Immature natural killer cell (primary cell): ENCODE data around the gene TRIM5. TPM values are rescaled to one million over a fixed set of nuclear protein-coding genes. Genes with fewer than 3 reads are reported as not detected.
A peak's percentile ranks its signal among the peaks of the same experiment; 100 is the strongest.
"Not testable (repeated sequence)": the region's sequence is repeated elsewhere in the genome, so short reads cannot be mapped to it uniquely, and the experiment has no call there.

ENCODE experiments used
- DNase-seq, 3 donors: peaks; one replicate each; pipeline ENCODE4 v3.0.0; 2022; ENCODE audit warnings: mixed read lengths in 1 of 3
- H3K27ac Mint-ChIP-seq, 6 donors: one replicate each; pipeline ENCODE4 v1.8.0; 2020; ENCODE audit warnings: mixed read lengths in 6 of 6, mild to moderate bottlenecking in 5 of 6, inconsistent platforms in 4 of 6, moderate library complexity in 3 of 6
- H3K27me3 Mint-ChIP-seq, 3 donors: one replicate each; pipeline ENCODE4 v1.8.0; 2020 to 2021; ENCODE audit warnings: low read depth in 3 of 3, mild to moderate bottlenecking in 3 of 3, mixed read lengths in 3 of 3, moderate library complexity in 3 of 3, inconsistent platforms in 1 of 3
- H3K36me3 Mint-ChIP-seq, 3 donors: one replicate each; pipeline ENCODE4 v1.8.0; 2020; ENCODE audit warnings: mixed read lengths in 3 of 3, inconsistent platforms in 2 of 3, mild to moderate bottlenecking in 2 of 3
- H3K4me1 Mint-ChIP-seq, 2 donors: one replicate each; pipeline ENCODE4 v1.8.0; 2020; ENCODE audit warnings: inconsistent platforms in 2 of 2, mild to moderate bottlenecking in 2 of 2, mixed read lengths in 2 of 2, moderate library complexity in 1 of 2
- H3K4me3 Mint-ChIP-seq, 5 donors: one replicate each; pipeline ENCODE4 v1.8.0; 2020; ENCODE audit warnings: mild to moderate bottlenecking in 5 of 5, mixed read lengths in 5 of 5, inconsistent platforms in 3 of 5, moderate library complexity in 3 of 5
- H3K9me3 Mint-ChIP-seq, 6 donors: one replicate each; pipeline ENCODE4 v1.8.0; 2020; ENCODE audit warnings: mild to moderate bottlenecking in 6 of 6, mixed read lengths in 6 of 6, inconsistent platforms in 4 of 6, moderate library complexity in 3 of 6
- polyA plus RNA-seq, 3 donors: library from polyadenylated mRNA; unstranded; fragments of 300-500 nt; fragmentation: Illumina TruSeq; gene quantifications; one replicate each; pipeline ENCODE4 v1.2.3, GENCODE V29; 2021

Gene TRIM5
- polyA plus RNA-seq, 3 donors from 2014 or later, result 8.9 to 19.8 (median 14.6) TPM

DNA sequence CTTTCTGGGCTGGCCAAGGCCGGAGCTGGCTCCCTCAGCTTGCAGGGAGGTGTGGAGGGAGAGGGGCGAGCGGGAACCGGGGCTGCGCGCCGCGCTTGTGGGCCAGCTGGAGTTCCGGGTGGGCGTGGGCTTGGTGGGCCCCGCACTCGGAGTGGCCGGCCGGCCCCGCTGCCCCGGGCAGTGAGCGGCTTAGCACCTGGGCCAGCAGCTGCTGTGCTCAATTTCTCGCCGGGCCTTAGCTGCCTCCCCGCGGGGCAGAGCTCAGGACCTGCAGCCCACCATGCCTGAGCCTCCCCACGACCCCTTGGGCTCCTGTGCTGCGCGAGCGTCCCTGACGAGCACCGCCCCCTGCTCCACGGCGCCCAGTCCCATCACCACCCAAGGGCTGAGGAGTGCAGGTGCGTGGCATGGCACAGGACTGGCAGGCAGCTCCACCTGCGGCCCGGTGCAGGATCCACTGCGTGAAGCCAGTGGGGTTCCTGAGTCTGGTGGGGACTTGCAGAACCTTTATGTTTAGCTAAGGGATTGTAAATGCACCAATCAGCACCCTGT is 1.9 kb downstream of the TRIM5 start:
- peaks cover 30 to 73% of the 10 kb centered on the region in 2 donors for H3K4me1 Mint-ChIP-seq
- H3K4me3 Mint-ChIP-seq, result peak overlapping the region in 4 of 5 donors; percentile 96 to 99 (median 99)
- peak overlapping the region in 3 of 6 donors; percentile 98 to 100 (median 98) for H3K27ac Mint-ChIP-seq
- H3K36me3 Mint-ChIP-seq, result peaks cover 21 to 25% (median 22%) of the 10 kb centered on the region in 3 donors
- peaks cover 6 to 12% (median 10%) of the 10 kb centered on the region in 3 donors for H3K27me3 Mint-ChIP-seq
- DNase-seq, H3K9me3 Mint-ChIP-seq: not testable (repeated sequence)

DNA sequence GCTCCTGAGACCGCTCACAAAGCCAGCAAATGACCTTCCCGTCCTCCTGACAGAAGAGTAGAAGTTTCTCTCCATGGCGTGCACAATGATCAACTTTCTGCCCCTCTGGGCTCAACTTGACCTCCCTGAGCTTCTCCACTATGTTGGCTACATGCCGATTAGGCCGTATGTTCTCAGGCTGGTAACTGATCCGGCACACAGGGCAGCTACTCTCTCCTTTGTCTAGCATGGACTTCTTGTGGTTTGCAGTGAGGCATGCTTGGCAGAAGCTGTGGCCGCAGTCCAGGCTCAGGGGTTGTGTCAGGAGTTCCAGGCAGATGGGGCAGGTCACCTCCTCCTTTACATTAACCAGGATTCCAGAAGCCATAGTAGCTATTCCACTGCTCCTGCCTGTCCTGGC is 5.1 kb downstream of the TRIM5 start:
- no peak for DNase-seq
- Mint-ChIP-seq H3K4me3 (no peak overlapping the region), H3K36me3 (peaks cover 28 to 35% (median 28%) of the 10 kb centered on the region in 3 donors), H3K4me1 (peaks cover 20 to 61% of the 10 kb centered on the region in 2 donors), H3K27me3 (peaks cover 1 to 8% (median 7%) of the 10 kb centered on the region in 3 donors), H3K9me3 (no peaks in the 10 kb centered on the region), H3K27ac (no peak overlapping the region)

DNA sequence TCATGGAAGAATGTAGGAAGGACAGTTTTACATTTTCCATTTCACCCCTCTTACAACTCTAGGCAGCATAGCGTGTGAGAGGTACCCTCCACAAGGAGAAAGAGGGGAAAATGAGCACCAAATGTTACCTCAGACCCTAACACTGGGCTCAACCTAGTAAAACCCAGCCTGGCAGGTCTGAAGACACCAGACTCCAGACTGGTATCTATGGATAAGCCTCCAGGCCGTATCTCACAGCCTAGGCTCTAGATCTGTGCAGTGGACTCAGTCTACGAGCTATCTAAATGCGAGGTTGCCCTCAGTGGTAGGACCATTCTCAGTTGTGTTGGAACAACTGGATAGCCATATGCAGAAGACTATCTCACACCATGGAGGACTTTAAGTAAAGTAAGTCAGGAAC is 10.5 kb downstream of the TRIM5 start:
- DNase-seq, result no peak
- Mint-ChIP-seq H3K9me3 (peaks cover 0 to 3% (median 0%) of the 10 kb centered on the region in 6 donors), H3K27ac (peak overlapping the region in 2 of 6 donors; percentile 28 to 36), H3K36me3 (peaks cover 24 to 47% (median 30%) of the 10 kb centered on the region in 3 donors), H3K4me3 (no peak overlapping the region), H3K27me3 (no peaks in the 10 kb centered on the region), H3K4me1 (peaks cover 8 to 45% of the 10 kb centered on the region in 2 donors)

DNA sequence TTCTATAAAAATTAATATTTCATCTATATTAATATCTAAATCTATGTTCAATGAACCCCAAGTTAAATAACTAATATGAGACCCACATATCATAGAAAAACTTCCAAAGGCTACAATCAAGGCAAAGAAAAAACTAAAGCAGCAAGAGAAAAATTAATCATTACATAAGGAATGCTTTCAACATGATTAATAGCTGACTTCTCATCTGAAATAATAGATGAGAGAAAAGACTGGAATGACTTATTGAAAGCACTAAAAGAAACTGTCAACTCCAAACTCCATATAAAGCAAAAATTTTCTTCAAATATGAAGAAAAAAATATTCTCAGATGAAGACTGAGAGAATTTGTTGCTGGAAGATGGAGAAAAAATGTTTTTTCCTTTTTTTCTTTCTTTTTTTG is 13.0 kb downstream of the TRIM5 start:
- Mint-ChIP-seq H3K9me3 (peaks cover 0 to 3% (median 0%) of the 10 kb centered on the region in 6 donors), H3K27me3 (no peaks in the 10 kb centered on the region), H3K4me3 (no peak overlapping the region), H3K36me3 (peaks cover 13 to 40% (median 21%) of the 10 kb centered on the region in 3 donors), H3K27ac (peak overlapping the region in 1 of 6 donors; percentile 50), H3K4me1 (peaks cover 8 to 29% of the 10 kb centered on the region in 2 donors)
- DNase-seq, result no peak

DNA sequence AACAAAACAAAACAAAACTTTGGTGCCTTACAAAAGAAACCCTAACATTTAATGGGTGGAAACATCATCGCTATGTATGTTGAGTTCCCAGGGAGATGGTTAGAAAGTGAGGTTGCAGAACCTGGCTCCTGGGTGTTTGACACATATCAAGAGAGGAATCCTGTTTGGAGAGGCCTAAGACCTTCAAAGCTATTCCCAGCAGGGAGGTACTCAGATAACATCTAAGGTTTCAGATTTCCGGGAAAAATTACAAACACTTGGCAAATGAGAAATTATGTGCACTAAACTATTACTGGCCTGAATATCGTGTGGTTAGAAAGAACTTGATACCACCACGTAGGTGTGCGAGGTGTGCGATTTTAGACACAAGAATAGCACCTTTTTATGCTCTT is 18.5 kb downstream of the TRIM5 start:
- H3K27me3 Mint-ChIP-seq, result no peaks in the 10 kb centered on the region
- H3K36me3 Mint-ChIP-seq, result peaks cover 16 to 56% (median 32%) of the 10 kb centered on the region in 3 donors
- no peak overlapping the region for H3K4me3 Mint-ChIP-seq
- peaks cover 0 to 1% (median 0%) of the 10 kb centered on the region in 6 donors for H3K9me3 Mint-ChIP-seq
- H3K4me1 Mint-ChIP-seq, result no peaks in the 10 kb centered on the region
- no peak for DNase-seq
- no peak overlapping the region for H3K27ac Mint-ChIP-seq

DNA sequence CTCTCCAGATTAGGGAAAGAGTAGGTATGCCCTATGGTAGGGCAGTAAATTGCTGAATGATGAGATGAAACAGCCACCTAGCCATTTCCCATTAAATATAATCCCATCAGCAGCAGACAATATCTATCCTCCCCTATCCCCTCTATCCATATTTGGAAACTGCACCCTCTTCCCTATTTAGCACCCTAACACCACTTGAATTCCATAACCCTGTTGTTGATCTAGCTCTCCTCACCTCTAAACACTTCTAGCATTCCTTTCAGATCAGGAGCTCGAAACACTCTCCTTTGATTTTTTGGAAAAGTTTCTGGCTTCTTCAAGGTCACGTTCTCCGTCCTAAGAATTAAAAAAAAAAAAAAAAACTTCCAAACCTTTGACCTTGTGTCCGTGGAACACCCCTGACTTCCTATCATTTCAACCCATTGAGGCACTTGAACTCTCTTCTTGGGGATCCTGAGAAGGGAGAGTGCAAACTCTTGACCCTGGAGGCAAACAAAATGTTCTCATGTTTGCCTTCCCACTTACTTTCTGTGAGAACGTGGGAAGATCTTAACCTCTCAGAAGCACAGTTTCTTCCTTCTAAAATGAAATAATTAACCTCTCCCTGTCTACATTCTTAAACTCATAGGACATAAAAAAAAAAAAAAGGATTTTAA is 19.0 kb downstream of the TRIM5 start:
- H3K36me3 Mint-ChIP-seq, result peaks cover 16 to 56% (median 29%) of the 10 kb centered on the region in 3 donors
- H3K27me3 Mint-ChIP-seq, result no peaks in the 10 kb centered on the region
- peaks cover 0 to 1% (median 0%) of the 10 kb centered on the region in 6 donors for H3K9me3 Mint-ChIP-seq
- DNase-seq, result no peak
- H3K27ac Mint-ChIP-seq, result peak overlapping the region in 1 of 6 donors; percentile 62
- no peaks in the 10 kb centered on the region for H3K4me1 Mint-ChIP-seq
- no peak overlapping the region for H3K4me3 Mint-ChIP-seq

DNA sequence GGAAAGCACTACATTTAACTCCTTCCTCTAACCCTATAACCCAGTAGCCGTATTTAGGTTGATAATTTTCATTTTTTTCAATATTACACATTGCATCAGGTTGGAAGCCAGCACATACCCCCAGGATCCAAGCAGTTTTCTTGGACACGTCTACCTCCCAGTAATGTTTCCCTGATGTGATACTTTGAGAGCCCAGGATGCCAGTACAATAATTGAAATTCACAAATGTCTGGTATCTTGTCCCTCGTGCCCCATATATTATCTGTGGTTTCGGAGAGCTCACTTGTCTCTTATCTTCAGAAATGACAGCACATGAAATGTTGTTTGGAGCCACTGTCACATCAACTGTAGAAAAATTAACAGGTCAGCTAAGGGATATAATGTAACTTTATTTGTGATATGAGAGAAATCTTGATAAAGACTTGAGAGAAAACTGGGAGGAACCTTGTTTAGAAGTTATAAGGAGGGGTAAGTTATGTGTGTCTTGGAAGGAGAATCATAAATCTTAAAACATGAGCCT is 19.8 kb downstream of the TRIM5 start:
- H3K27me3 Mint-ChIP-seq, result no peaks in the 10 kb centered on the region
- no peak overlapping the region for H3K27ac Mint-ChIP-seq
- H3K4me1 Mint-ChIP-seq, result no peaks in the 10 kb centered on the region
- H3K9me3 Mint-ChIP-seq, result peaks cover 0 to 1% (median 0%) of the 10 kb centered on the region in 6 donors
- peaks cover 16 to 50% (median 29%) of the 10 kb centered on the region in 3 donors for H3K36me3 Mint-ChIP-seq
- H3K4me3 Mint-ChIP-seq, result no peak overlapping the region
- no peak for DNase-seq

DNA sequence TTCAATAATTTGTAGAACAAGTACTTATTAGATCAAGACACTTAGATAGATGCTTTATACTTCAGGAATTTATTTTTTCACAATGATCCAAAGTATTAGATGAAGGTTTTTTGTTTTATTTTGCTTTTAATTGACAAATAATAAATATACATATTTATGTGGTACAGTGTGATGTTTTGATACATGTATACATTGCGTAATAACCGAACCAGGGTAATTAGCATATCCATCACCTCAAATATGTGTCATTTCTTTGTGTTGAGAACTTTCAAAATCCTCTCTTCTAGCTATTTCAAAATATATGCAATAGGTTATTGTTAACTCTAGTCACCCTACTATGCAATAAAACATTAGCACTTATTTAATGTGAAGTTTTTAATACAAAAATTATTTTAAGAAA is 21.4 kb downstream of the TRIM5 start:
- no peaks in the 10 kb centered on the region for H3K4me1 Mint-ChIP-seq
- peaks cover 13 to 43% (median 26%) of the 10 kb centered on the region in 3 donors for H3K36me3 Mint-ChIP-seq
- peaks cover 0 to 1% (median 0%) of the 10 kb centered on the region in 6 donors for H3K9me3 Mint-ChIP-seq
- no peak for DNase-seq
- no peak overlapping the region for H3K27ac Mint-ChIP-seq
- no peaks in the 10 kb centered on the region for H3K27me3 Mint-ChIP-seq
- no peak overlapping the region for H3K4me3 Mint-ChIP-seq

DNA sequence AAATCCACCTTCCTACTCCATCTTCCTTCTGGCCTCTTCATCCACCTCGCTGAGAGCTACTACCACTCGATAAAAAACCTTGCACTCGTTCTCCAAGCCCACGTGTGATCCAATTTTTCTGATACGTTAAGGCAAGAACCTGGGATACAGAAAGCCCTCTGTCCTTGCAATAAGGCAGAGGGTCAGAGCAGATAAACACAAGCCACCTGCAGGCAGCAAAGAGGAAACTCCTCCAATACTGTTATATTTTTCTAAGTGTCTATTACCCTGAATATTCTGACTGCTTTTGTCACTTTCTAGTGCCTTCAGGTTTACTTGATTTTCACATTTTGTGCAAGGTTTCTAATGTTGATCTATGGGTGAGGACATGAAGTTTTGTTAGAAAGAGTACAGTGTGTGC is 26.6 kb downstream of the TRIM5 start:
- peaks cover 6 to 25% (median 11%) of the 10 kb centered on the region in 3 donors for H3K36me3 Mint-ChIP-seq
- no peaks in the 10 kb centered on the region for H3K4me1 Mint-ChIP-seq
- H3K27ac Mint-ChIP-seq, result no peak overlapping the region
- no peaks in the 10 kb centered on the region for H3K9me3 Mint-ChIP-seq
- DNase-seq, result no peak
- H3K4me3 Mint-ChIP-seq, result no peak overlapping the region
- no peaks in the 10 kb centered on the region for H3K27me3 Mint-ChIP-seq

DNA sequence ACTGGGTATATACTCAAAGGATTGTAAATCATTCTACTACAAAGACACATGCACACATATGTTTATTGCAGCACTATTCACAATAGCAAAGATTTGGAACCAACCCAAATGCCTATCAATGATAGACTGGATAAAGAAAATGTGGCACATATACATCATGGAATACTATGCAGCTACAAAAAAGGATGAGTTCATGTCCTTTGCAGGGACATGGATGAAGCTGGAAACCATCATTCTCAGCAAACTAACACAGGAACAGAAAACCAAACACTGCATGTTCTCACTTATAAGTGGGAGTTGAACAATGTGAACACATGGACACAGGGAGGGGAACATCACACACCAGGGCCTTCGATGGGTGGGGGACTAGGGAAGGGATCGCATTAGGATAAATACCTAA is 27.9 kb downstream of the TRIM5 start:
- not testable (repeated sequence) for H3K4me1 Mint-ChIP-seq, H3K27ac Mint-ChIP-seq, DNase-seq, H3K4me3 Mint-ChIP-seq, H3K27me3 Mint-ChIP-seq, H3K9me3 Mint-ChIP-seq
- peaks cover 9 to 23% (median 14%) of the 10 kb centered on the region in 3 donors for H3K36me3 Mint-ChIP-seq

DNA sequence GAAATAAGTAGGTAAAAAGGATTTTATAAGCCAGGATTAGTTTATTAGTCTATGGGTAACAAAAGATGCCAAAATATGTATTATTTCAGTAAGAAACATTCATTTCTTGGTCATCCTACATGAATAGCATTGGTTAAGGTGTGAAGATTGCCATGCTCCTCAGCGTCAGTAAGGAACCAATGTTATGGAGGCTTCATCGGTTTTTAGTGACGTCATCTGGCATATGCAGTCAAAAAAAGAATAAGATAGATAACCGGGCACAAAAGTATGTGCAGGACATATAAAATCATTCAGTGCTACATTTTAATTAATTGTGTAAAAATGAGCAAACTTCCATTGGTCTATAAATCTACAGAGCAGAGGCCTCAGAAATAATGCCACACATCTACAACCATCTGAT is 29.4 kb downstream of the TRIM5 start:
- Mint-ChIP-seq H3K9me3 (no peaks in the 10 kb centered on the region), H3K27me3 (no peaks in the 10 kb centered on the region), H3K4me1 (no peaks in the 10 kb centered on the region), H3K4me3 (no peak overlapping the region), H3K27ac (no peak overlapping the region), H3K36me3 (peaks cover 9 to 16% (median 14%) of the 10 kb centered on the region in 3 donors)
- no peak for DNase-seq

DNA sequence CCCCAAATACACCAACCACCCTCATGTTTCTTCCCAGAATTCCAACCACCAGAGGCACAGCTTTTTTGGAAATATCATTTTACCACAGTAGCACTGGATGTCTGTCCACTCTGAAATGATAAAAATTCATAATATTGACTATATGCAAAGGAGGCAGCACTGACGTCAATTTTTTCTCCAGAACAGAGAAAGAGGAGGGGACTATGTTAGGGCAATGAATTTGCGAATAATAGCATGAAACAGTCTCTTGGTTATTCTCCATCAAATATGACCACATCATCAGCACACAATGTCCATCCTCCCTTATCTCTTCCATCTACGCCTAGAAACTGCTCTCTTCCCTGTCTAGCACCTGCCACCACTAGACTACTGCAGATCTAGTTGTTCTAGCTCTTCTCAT is 38.7 kb downstream of the TRIM5 start:
- no peak for DNase-seq
- no peak overlapping the region for H3K27ac Mint-ChIP-seq

DNA sequence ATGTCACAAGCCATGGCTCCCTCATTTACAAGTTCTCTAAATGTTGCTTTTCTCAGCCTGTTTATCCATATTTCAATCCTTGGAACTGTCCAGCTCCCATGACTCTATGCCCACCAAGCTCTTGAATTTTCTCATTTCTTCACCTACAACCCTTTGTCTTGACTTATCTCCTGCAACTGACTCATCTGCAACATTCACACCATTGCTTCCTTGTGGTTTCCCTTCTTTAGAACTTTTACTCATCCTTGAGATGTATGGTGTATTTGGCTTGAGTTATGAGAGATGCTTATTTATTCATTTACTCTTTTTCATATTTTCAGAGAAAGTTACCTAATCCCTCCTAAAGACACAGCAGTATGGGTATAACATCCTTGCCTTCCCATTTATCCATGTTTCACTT is 41.3 kb downstream of the TRIM5 start:
- Mint-ChIP-seq H3K36me3 (peaks cover 35 to 59% (median 40%) of the 10 kb centered on the region in 3 donors), H3K4me1 (peaks cover 0 to 3% of the 10 kb centered on the region in 2 donors), H3K27ac (peak overlapping the region in 1 of 6 donors; percentile 30), H3K27me3 (peaks cover 0 to 1% (median 0%) of the 10 kb centered on the region in 3 donors), H3K9me3 (no peaks in the 10 kb centered on the region), H3K4me3 (no peak overlapping the region)
- DNase-seq, result no peak

More for the DNA sequence above, 38.7 kb downstream of the TRIM5 start:
- H3K27me3 Mint-ChIP-seq, result peaks cover 0 to 1% (median 0%) of the 10 kb centered on the region in 3 donors
- no peaks in the 10 kb centered on the region for H3K9me3 Mint-ChIP-seq
- peaks cover 19 to 39% (median 21%) of the 10 kb centered on the region in 3 donors for H3K36me3 Mint-ChIP-seq
- H3K4me1 Mint-ChIP-seq, result peaks cover 0 to 3% of the 10 kb centered on the region in 2 donors
- no peak overlapping the region for H3K4me3 Mint-ChIP-seq

DNA sequence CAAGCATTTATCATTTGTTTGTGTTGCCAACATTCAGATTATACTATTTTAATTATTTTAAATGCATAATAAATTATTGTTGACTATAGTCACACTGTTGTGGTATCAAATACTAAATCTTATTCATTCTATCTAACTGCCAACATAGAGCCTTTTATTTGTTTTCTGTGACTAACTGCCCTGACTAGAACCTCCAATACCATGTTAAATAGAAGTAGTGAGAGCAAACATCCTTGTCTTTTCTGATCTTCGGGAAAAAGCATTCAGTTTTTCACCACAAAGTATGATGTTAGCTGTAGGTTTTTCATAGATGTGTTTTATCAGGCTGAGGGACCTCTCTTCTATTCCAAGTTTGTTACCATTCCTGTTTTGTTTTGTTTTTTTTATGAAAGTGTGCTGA is 44.9 kb downstream of the TRIM5 start:
- peaks cover 0 to 1% (median 0%) of the 10 kb centered on the region in 3 donors for H3K27me3 Mint-ChIP-seq
- H3K4me1 Mint-ChIP-seq, result peaks cover 0 to 3% of the 10 kb centered on the region in 2 donors
- peaks cover 53 to 88% (median 64%) of the 10 kb centered on the region in 3 donors for H3K36me3 Mint-ChIP-seq
- no peak overlapping the region for H3K27ac Mint-ChIP-seq
- H3K4me3 Mint-ChIP-seq, result no peak overlapping the region
- no peaks in the 10 kb centered on the region for H3K9me3 Mint-ChIP-seq
- DNase-seq, result no peak
